ENCODE results near the gene CTNNA3.
"Not testable (repeated sequence)": the region's sequence is repeated elsewhere in the genome, so short reads cannot be mapped to it uniquely, and the experiment has no call there.

CTNNA3 gene

GRCh38 chr10:67242528-67242927 is 453.5 kb downstream of the CTNNA3 start:
- no peak overlapping the region for H3K4me3 ChIP-seq (ENCODE audit: low read depth, low read length)
- no peak for TF ChIP-seq CTCF (IDR thresholded peaks at IDR 0.05; ENCODE audit: low read depth, low read length)

- no peak overlapping the region for H3K4me3 ChIP-seq (ENCODE audit: low read depth, low read length)
- no peak for TF ChIP-seq CTCF (IDR thresholded peaks at IDR 0.05; ENCODE audit: low read depth, low read length)
Observed at GRCh38 chr10:67241451-67241850, 454.5 kb downstream of the CTNNA3 start.

- TF ChIP-seq CTCF (IDR thresholded peaks at IDR 0.05; ENCODE audit: low read depth, low read length), result no peak
- H3K4me3 ChIP-seq (ENCODE audit: low read depth, low read length), result no peak overlapping the region
Observed at GRCh38 chr10:67239864-67240497, 456.0 kb downstream of the CTNNA3 start.

- H3K4me3 ChIP-seq (ENCODE audit: low read depth, low read length), result not testable (repeated sequence)
Observed at GRCh38 chr10:67230680-67231500, 465.1 kb downstream of the CTNNA3 start.

GRCh38 chr10:67225226-67225625 is 470.8 kb downstream of the CTNNA3 start:
- TF ChIP-seq CTCF (IDR thresholded peaks at IDR 0.05; ENCODE audit: low read depth, low read length), result no peak
- H3K4me3 ChIP-seq (ENCODE audit: low read depth, low read length), result no peak overlapping the region

GRCh38 chr10:67224553-67224952 is 471.4 kb downstream of the CTNNA3 start:
- no peak for TF ChIP-seq CTCF (IDR thresholded peaks at IDR 0.05; ENCODE audit: low read depth, low read length)
- no peak overlapping the region for H3K4me3 ChIP-seq (ENCODE audit: low read depth, low read length)

- TF ChIP-seq CTCF (IDR thresholded peaks at IDR 0.05; ENCODE audit: low read depth, low read length), result no peak
- H3K4me3 ChIP-seq (ENCODE audit: low read depth, low read length), result no peak overlapping the region
Observed at GRCh38 chr10:67222934-67223333, 473.1 kb downstream of the CTNNA3 start.
